Cardiac fibroblast (primary cell): Measurements from ENCODE around the gene SGSH.

Experiments used
- DNase-seq, 2 donors: peaks; one replicate each; pipeline versions ENCODE4 v3.0.0 to v3.0.0-alpha.2; 2010; ENCODE audit warnings: low read depth in 2 of 2
- H3K4me3 ChIP-seq, 2 donors: replicated peaks in 1 of 2; 1 replicate in 1 of 2; 2 replicates in 1 of 2; pipeline ENCODE4 v1.5.1; 2011; ENCODE audit warnings: low read depth in 2 of 2, low read length in 2 of 2, mild to moderate bottlenecking in 2 of 2, moderate library complexity in 1 of 2
- TF ChIP-seq, protein P1 (sequence below): IDR thresholded peaks from one replicate; pipeline ENCODE4 v1.5.1; 2011; ENCODE audit warnings: low read depth, mild to moderate bottlenecking, low read length, inconsistent platforms

Gene SGSH

GRCh38 chr17:80212962-80213642 is 7.0 kb downstream of the SGSH start:
- DNase-seq, result no peak
- TF ChIP-seq, protein P1, sequence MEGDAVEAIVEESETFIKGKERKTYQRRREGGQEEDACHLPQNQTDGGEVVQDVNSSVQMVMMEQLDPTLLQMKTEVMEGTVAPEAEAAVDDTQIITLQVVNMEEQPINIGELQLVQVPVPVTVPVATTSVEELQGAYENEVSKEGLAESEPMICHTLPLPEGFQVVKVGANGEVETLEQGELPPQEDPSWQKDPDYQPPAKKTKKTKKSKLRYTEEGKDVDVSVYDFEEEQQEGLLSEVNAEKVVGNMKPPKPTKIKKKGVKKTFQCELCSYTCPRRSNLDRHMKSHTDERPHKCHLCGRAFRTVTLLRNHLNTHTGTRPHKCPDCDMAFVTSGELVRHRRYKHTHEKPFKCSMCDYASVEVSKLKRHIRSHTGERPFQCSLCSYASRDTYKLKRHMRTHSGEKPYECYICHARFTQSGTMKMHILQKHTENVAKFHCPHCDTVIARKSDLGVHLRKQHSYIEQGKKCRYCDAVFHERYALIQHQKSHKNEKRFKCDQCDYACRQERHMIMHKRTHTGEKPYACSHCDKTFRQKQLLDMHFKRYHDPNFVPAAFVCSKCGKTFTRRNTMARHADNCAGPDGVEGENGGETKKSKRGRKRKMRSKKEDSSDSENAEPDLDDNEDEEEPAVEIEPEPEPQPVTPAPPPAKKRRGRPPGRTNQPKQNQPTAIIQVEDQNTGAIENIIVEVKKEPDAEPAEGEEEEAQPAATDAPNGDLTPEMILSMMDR, result no peak
- H3K4me3 ChIP-seq, result no peak overlapping the region

GRCh38 chr17:80212511-80212910 is 7.6 kb downstream of the SGSH start:
- H3K4me3 ChIP-seq, result no peak overlapping the region
- TF ChIP-seq, protein P1, result no peak
- DNase-seq, result no peak

DNA sequence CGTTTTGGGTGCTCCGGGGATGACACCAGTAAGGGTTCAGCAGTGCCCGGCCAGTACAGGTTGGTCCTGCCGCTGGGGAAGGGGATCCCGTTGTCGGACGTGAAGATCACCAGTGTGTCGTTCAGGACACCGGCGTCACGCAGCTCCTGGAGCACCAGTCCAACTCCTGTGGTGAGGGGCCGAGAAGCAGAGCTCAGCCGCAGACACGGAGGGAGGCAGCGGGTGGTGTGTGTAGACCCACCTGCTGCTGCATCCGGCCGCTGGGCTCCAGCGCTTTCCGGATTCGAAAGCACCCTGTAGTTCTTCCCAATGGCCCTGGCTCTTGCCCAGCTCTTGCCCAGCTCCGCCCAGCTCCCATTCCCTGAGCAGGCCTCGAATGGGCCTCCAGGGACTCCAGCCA is 8.0 kb downstream of the SGSH start:
- no peak for DNase-seq

DNA sequence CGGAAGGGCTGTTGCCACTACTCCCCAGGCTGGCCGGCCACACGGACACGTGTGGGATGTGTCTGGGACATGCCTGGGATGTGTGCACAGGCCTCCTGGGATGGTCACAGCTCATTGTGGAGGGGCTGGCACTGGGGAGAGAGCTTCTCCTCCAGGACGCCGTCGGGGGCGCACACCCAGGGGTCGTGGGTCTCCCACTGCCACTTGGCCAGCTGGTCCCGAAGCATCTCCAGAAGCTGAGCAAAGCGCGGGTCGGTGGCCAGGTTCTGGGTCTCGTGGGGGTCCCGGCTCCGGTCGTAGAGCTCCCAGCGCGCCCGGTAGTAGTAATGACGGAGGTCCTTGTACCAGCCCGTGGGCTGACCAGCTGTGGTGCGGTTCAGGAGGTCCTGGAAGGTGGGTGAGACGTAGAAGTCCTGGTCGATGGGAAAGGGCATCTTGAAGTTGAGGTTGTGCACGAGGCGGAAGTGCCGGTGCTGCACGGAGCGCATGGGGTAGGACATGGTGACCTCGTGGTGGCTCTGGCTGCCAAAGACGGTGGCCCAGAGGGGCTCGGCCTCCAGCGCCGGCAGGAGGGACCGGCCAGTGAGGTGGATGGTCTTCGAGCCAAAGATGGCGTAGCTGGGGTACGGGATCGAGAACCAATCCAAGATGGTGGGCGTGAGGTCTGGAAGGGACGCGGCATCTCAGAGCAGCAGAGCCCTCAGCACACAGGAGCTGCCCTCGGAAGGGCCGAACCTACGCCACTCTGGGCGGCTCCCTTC is 9.6 kb downstream of the SGSH start:
- TF ChIP-seq, protein P1, result no peak
- no peak for DNase-seq

More for the DNA sequence above, 8.0 kb downstream of the SGSH start:
- H3K4me3 ChIP-seq, result no peak overlapping the region
- TF ChIP-seq, protein P1, result no peak

GRCh38 chr17:80209765-80210164 is 10.4 kb downstream of the SGSH start:
- TF ChIP-seq, protein P1, result no peak
- H3K4me3 ChIP-seq, result no peak overlapping the region
- DNase-seq, result no peak

More for the DNA sequence above, 9.6 kb downstream of the SGSH start:
- no peak overlapping the region for H3K4me3 ChIP-seq

GRCh38 chr17:80208050-80208449 is 12.1 kb downstream of the SGSH start:
- no peak overlapping the region for H3K4me3 ChIP-seq
- DNase-seq, result no peak
- TF ChIP-seq, protein P1, result no peak
